HEK293 (cell line): ENCODE results near the gene HERC3.

ENCODE experiments used
- CTCF ChIA-PET: fragments of 350-600 bp; formaldehyde crosslinking; extraction: SDS; loops from one replicate; lab custom pipeline; 2021; ENCODE audit warnings: antibody characterized with exemption; lab: Yijun Ruan, JAX
- POLR2A ChIA-PET: fragments of 300-600 bp; formaldehyde crosslinking; extraction: SDS; loops from one replicate; lab custom pipeline; 2020; ENCODE audit warnings: antibody characterized with exemption, inconsistent platforms; lab: Yijun Ruan, JAX
- H3K27ac ChIP-seq: fragments of 200-500 bp; sonication (Bioruptor generic); 2 replicates; pipeline ENCODE4 v1.5.1; 2014; ENCODE audit warnings: low read depth, low read length, control low read depth, inconsistent platforms; ENCODE audit errors: extremely low read depth
- H3K36me3 ChIP-seq, 2 experiments: fragments of 200-500 bp in 1 of 2; sonication (Bioruptor generic) in 1 of 2; 1 replicate in 1 of 2; 2 replicates in 1 of 2; pipeline ENCODE4 v1.5.1; 2014 to 2017; ENCODE audit warnings: inconsistent platforms in 2 of 2, low read length in 2 of 2; ENCODE audit not compliant: control insufficient read depth in 2 of 2, insufficient read depth in 1 of 2
- H3K4me1 ChIP-seq: fragments of 200-500 bp; sonication (Bioruptor generic); 2 replicates; pipeline ENCODE4 v1.5.1; 2014; ENCODE audit warnings: mild to moderate bottlenecking, low read length, inconsistent platforms; ENCODE audit not compliant: control insufficient read depth, insufficient read depth
- H3K4me3 ChIP-seq: 2 replicates; pipeline ENCODE4 v1.5.1; 2011; ENCODE audit warnings: low read depth, mild to moderate bottlenecking, control low read depth, low read length, moderate library complexity
- H3K9me3 ChIP-seq: fragments of 200-500 bp; sonication (Bioruptor generic); 2 replicates; pipeline ENCODE4 v1.5.1; 2014; ENCODE audit warnings: low read depth, low read length, inconsistent platforms; ENCODE audit not compliant: control insufficient read depth, insufficient read depth
- GLI2 ChIP-seq: fragments of 450-650 bp; formaldehyde crosslinking; IDR thresholded peaks from 2 replicates; pipeline ENCODE4; 2017; ENCODE audit warnings: missing biosample characterization, missing genetic modification characterization, low read depth, borderline replicate concordance
- HOXA7 ChIP-seq: sonication (generic); formaldehyde crosslinking; IDR thresholded peaks from 2 replicates; pipeline ENCODE4 v1.8.1; 2022; ENCODE audit warnings: missing genetic modification reagents, borderline replicate concordance
- SCRT1 ChIP-seq: fragments of 450-650 bp; formaldehyde crosslinking; IDR thresholded peaks from 2 replicates; pipeline ENCODE4 v1.5.1; 2016; ENCODE audit warnings: missing biosample characterization, missing genetic modification characterization, borderline replicate concordance
- ZBTB17 ChIP-seq: fragments of 450-650 bp; formaldehyde crosslinking; IDR thresholded peaks from 2 replicates; pipeline ENCODE4 v1.5.1; 2016; ENCODE audit warnings: missing biosample characterization, missing genetic modification characterization
- ZBTB7A ChIP-seq: fragments of 450-650 bp; formaldehyde crosslinking; IDR thresholded peaks from 2 replicates; pipeline ENCODE4 v1.5.1; 2016; ENCODE audit warnings: low read depth, missing biosample characterization, missing genetic modification characterization
- ZNF146 ChIP-seq: fragments of 450-650 bp; formaldehyde crosslinking; IDR thresholded peaks from 2 replicates; pipeline ENCODE4 v1.5.1; 2016; ENCODE audit warnings: missing biosample characterization, missing genetic modification characterization
- ZNF211 ChIP-seq: fragments of 450-650 bp; formaldehyde crosslinking; IDR thresholded peaks from 2 replicates; pipeline ENCODE4 v1.5.1; 2016; ENCODE audit warnings: low read depth, missing biosample characterization, missing genetic modification characterization
- ZNF280C ChIP-seq: fragments of 450-650 bp; formaldehyde crosslinking; IDR thresholded peaks from 2 replicates; pipeline ENCODE4 v1.5.1; 2016; ENCODE audit warnings: missing biosample characterization, missing genetic modification characterization
- ZNF302 ChIP-seq: fragments of 450-650 bp; formaldehyde crosslinking; IDR thresholded peaks from 2 replicates; pipeline ENCODE4 v1.5.1; 2016; ENCODE audit warnings: missing biosample characterization, missing genetic modification characterization, low read depth
- ZNF473 ChIP-seq: fragments of 450-650 bp; formaldehyde crosslinking; IDR thresholded peaks from 2 replicates; pipeline ENCODE4 v1.5.1; 2017; ENCODE audit warnings: missing biosample characterization, missing genetic modification characterization
- ZNF747 ChIP-seq: fragments of 450-650 bp; formaldehyde crosslinking; IDR thresholded peaks from 2 replicates; pipeline ENCODE4 v1.5.1; 2016; ENCODE audit warnings: missing biosample characterization, missing genetic modification characterization
- ZXDB ChIP-seq: fragments of 450-650 bp; formaldehyde crosslinking; IDR thresholded peaks from 2 replicates; pipeline ENCODE4 v1.5.1; 2016; ENCODE audit warnings: missing biosample characterization, missing genetic modification characterization
- TF ChIP-seq, protein P1 (sequence below): fragments of 450-650 bp; formaldehyde crosslinking; IDR thresholded peaks from 2 replicates; pipeline ENCODE4 v1.5.1; 2017; ENCODE audit warnings: missing biosample characterization, mild to moderate bottlenecking, missing genetic modification characterization, moderate library complexity
- TF ChIP-seq, protein P2 (sequence below): fragments of 450-650 bp; formaldehyde crosslinking; IDR thresholded peaks from 2 replicates; pipeline ENCODE4 v1.5.1; 2017; ENCODE audit warnings: missing biosample characterization, missing genetic modification characterization
- TF ChIP-seq, protein P3 (sequence below): fragments of 450-650 bp; formaldehyde crosslinking; IDR thresholded peaks from 2 replicates; pipeline ENCODE4 v1.5.1; 2016; ENCODE audit warnings: missing biosample characterization, missing genetic modification characterization, low read depth

The HERC3 gene

DNA sequence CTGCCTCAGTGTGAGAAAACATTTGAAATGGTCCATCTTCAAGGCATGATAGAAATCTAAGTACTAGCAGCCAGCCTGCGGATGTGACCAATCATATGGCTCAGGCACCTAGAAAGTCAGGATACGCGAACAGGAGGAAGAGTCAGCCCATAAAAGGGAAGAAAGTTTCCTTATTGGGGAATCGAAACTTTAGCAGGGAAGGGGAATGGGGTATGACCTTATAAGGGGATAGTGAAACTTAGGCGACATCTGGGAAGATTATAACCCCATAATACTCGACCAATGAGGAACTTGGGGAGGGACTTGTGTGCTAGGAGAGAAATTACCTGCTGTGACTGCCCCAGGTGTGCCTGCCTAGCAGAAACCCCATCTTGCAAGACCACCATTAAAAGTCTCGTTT, 42.5 kb upstream of the HERC3 start (continued):
- no peak for TF ChIP-seq SCRT1 (tag by site-specific recombination)
- no peak for TF ChIP-seq ZNF146 (tag by site-specific recombination)
- TF ChIP-seq GLI2: no peak
- TF ChIP-seq, protein P1, sequence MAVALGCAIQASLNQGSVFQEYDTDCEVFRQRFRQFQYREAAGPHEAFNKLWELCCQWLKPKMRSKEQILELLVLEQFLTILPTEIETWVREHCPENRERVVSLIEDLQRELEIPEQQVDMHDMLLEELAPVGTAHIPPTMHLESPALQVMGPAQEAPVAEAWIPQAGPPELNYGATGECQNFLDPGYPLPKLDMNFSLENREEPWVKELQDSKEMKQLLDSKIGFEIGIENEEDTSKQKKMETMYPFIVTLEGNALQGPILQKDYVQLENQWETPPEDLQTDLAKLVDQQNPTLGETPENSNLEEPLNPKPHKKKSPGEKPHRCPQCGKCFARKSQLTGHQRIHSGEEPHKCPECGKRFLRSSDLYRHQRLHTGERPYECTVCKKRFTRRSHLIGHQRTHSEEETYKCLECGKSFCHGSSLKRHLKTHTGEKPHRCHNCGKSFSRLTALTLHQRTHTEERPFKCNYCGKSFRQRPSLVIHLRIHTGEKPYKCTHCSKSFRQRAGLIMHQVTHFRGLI (tag by site-specific recombination): no peak

GRCh38 chr4:88567591-88567990, 24.7 kb upstream of the HERC3 start:
- ChIA-PET POLR2A (no interaction called here), CTCF (no interaction called here)

DNA sequence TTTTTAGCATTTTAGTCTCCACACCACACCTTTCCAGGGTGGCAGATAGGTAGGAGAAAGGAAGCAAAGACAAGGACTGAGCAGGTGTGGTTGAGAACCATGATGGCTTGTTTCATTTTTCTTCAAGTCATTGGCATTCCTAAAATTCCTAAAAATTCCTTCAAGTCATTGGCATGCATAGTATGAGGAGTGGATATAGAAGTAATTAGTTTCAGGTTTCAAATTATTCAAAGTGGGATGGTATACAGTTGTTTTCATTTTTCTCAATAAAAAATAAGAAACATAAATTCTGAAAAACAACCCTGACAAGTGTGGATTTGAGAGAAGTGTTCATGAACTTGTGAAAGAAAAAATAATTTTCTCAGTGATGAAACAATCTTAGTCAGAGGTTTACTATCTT, 22.3 kb upstream of the HERC3 start:
- Histone ChIP-seq H3K4me3 (no peak overlapping the region), H3K36me3 (no peaks in the 10 kb centered on the region), H3K4me1 (no peaks in the 10 kb centered on the region), H3K27ac (no peak overlapping the region), H3K9me3 (no peaks in the 10 kb centered on the region)
- CTCF ChIA-PET: no interaction called here
- TF ChIP-seq ZXDB (no peak), ZNF747 (no peak), ZBTB17 (tag by site-specific recombination) (no peak), ZNF211 (tag by site-specific recombination) (no peak), HOXA7 (CRISPR knock-in tag) (no peak), ZBTB7A (tag by site-specific recombination) (no peak), ZNF280C (tag by site-specific recombination) (no peak), ZNF302 (tag by site-specific recombination) (no peak)
- POLR2A ChIA-PET: no interaction called here

More at GRCh38 chr4:88567591-88567990, 24.7 kb upstream of the HERC3 start:
- H3K36me3 ChIP-seq: no peaks in the 10 kb centered on the region
- TF ChIP-seq, protein P2, sequence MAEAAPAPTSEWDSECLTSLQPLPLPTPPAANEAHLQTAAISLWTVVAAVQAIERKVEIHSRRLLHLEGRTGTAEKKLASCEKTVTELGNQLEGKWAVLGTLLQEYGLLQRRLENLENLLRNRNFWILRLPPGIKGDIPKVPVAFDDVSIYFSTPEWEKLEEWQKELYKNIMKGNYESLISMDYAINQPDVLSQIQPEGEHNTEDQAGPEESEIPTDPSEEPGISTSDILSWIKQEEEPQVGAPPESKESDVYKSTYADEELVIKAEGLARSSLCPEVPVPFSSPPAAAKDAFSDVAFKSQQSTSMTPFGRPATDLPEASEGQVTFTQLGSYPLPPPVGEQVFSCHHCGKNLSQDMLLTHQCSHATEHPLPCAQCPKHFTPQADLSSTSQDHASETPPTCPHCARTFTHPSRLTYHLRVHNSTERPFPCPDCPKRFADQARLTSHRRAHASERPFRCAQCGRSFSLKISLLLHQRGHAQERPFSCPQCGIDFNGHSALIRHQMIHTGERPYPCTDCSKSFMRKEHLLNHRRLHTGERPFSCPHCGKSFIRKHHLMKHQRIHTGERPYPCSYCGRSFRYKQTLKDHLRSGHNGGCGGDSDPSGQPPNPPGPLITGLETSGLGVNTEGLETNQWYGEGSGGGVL (tag by site-specific recombination): no peak
- TF ChIP-seq, protein P3, sequence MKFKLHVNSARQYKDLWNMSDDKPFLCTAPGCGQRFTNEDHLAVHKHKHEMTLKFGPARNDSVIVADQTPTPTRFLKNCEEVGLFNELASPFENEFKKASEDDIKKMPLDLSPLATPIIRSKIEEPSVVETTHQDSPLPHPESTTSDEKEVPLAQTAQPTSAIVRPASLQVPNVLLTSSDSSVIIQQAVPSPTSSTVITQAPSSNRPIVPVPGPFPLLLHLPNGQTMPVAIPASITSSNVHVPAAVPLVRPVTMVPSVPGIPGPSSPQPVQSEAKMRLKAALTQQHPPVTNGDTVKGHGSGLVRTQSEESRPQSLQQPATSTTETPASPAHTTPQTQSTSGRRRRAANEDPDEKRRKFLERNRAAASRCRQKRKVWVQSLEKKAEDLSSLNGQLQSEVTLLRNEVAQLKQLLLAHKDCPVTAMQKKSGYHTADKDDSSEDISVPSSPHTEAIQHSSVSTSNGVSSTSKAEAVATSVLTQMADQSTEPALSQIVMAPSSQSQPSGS (tag by site-specific recombination): no peak
- no peak for TF ChIP-seq ZNF473
- TF ChIP-seq, all 188 proteins: peak for 0
- Histone ChIP-seq H3K9me3 (no peaks in the 10 kb centered on the region), H3K4me3 (no peak overlapping the region), H3K4me1 (no peaks in the 10 kb centered on the region), H3K27ac (no peak overlapping the region)
